ENCODE data around the gene SLC14A1. TPM values are rescaled to one million over a fixed set of nuclear protein-coding genes. Genes with fewer than 3 reads are reported as not detected.
A peak's percentile ranks its signal among the peaks of the same experiment; 100 is the strongest.

Gene SLC14A1
- total RNA-seq, 6 experiments from 2014 or later: 0.24 to 1.3 (median 0.73) TPM

DNA sequence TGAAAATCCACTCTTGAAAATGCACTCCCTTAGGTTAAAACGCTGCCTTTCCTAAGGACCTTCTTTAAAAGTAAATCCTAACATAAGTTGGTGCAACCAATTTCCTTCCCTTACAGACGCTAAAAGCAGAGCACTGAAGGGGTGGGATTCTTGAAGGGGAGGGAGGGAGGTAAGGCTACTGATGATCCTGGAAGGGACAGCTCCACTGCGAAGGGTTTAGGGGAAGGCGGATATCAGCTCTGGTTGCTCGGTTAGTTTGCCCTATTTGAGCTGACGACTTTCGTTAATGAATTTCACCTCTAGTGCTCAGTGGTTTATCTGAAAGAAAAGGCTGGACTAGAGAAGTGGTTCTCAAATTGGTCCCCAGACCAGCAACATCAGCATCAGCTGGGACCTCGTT lies 51.8 kb downstream of the SLC14A1 start:
- Mint-ChIP-seq H3K27me3 (ENCODE audit: insufficient read depth) (no peaks in the 10 kb centered on the region), H3K4me3 (peak overlapping the region; percentile 83), H3K27ac (peak overlapping the region; percentile 79), H3K4me1 (ENCODE audit: low read depth) (peaks cover 85% of the 10 kb centered on the region), H3K9me3 (no peaks in the 10 kb centered on the region), H3K36me3 (ENCODE audit: low read depth) (0 out of 2 replicates have a peak, but pooled peaks cover 4% of the 10 kb centered on the region)
- no peak for TF ChIP-seq CTCF (IDR thresholded peaks at IDR 0.05)
- DNase-seq: no peak

GRCh38 chr18:45777393-45777792 lies 53.4 kb downstream of the SLC14A1 start:
- H3K4me3 Mint-ChIP-seq: peak overlapping the region; percentile 5
- peak overlapping the region; percentile 84 for H3K27ac Mint-ChIP-seq
- H3K9me3 Mint-ChIP-seq: no peaks in the 10 kb centered on the region
- peak; percentile 86 for DNase-seq
- TF ChIP-seq CTCF (IDR thresholded peaks at IDR 0.05): no peak
- no peaks in the 10 kb centered on the region for H3K27me3 Mint-ChIP-seq (ENCODE audit: insufficient read depth)
- H3K4me1 Mint-ChIP-seq (ENCODE audit: low read depth): peaks cover 85% of the 10 kb centered on the region
- 0 out of 2 replicates have a peak, but pooled peaks cover 4% of the 10 kb centered on the region for H3K36me3 Mint-ChIP-seq (ENCODE audit: low read depth)

DNA sequence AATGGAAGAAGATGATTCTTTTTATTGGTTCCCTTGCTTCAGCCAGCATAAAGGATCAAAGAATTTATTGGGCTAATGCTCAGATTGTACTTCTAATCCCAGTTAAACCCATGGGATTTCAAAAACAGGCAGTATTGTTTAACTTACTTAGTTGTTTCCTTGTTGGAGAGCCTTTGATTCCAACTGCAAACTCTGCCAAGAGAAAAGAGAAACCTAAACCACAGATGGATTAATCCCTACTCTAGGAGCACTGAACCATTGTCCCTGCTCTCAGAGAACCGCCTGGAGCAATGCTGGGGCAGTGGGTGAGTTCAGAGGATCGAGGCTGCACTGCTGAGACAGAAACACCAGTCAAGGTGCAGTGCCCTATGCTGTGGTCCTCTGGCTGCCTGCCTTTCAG lies 56.6 kb downstream of the SLC14A1 start:
- Mint-ChIP-seq H3K9me3 (no peaks in the 10 kb centered on the region), H3K27me3 (ENCODE audit: insufficient read depth) (no peaks in the 10 kb centered on the region; the same call in 1 of the 2 replicates), H3K4me1 (ENCODE audit: low read depth) (peaks cover 93% of the 10 kb centered on the region), H3K36me3 (ENCODE audit: low read depth) (0 out of 2 replicates have a peak, but pooled peaks cover 4% of the 10 kb centered on the region), H3K4me3 (no peak overlapping the region), H3K27ac (0 out of 2 replicates have a peak overlapping the region, but pooled peaks have one; percentile 39)
- DNase-seq: no peak
- no peak for TF ChIP-seq CTCF (IDR thresholded peaks at IDR 0.05)

- Mint-ChIP-seq H3K9me3 (no peaks in the 10 kb centered on the region), H3K27ac (peak overlapping the region; percentile 96), H3K4me3 (no peak overlapping the region), H3K36me3 (ENCODE audit: low read depth) (0 out of 2 replicates have a peak, but pooled peaks cover 4% of the 10 kb centered on the region), H3K4me1 (ENCODE audit: low read depth) (peaks cover 93% of the 10 kb centered on the region), H3K27me3 (ENCODE audit: insufficient read depth) (no peaks in the 10 kb centered on the region; the same call in none of the 2 replicates)
- DNase-seq: no peak
- no peak for TF ChIP-seq CTCF (IDR thresholded peaks at IDR 0.05)
Observed at GRCh38 chr18:45782662-45783061, 58.7 kb downstream of the SLC14A1 start.

- no peaks in the 10 kb centered on the region for H3K9me3 Mint-ChIP-seq
- H3K4me1 Mint-ChIP-seq (ENCODE audit: low read depth): peaks cover 85% of the 10 kb centered on the region
- peak; percentile 65 for DNase-seq
- 0 out of 2 replicates have a peak, but pooled peaks cover 4% of the 10 kb centered on the region for H3K36me3 Mint-ChIP-seq (ENCODE audit: low read depth)
- no peak for TF ChIP-seq CTCF (IDR thresholded peaks at IDR 0.05)
- H3K27me3 Mint-ChIP-seq (ENCODE audit: insufficient read depth): no peaks in the 10 kb centered on the region; the same call in none of the 2 replicates
- H3K4me3 Mint-ChIP-seq: peak overlapping the region; percentile 73
- peak overlapping the region; percentile 96 for H3K27ac Mint-ChIP-seq
Observed at GRCh38 chr18:45783097-45784075, 59.4 kb downstream of the SLC14A1 start.
